CD14-positive monocyte (primary cell): ENCODE results near the gene ZNF821. TPM values are rescaled to one million over a fixed set of nuclear protein-coding genes. Genes with fewer than 3 reads are reported as not detected.
A peak's percentile ranks its signal among the peaks of the same experiment; 100 is the strongest.

Source experiments
- DNase-seq, 3 donors: peaks; one replicate each; pipeline ENCODE4 v3.0.0-alpha.2; 2011 to 2022
- H2AFZ ChIP-seq: 2 replicates; pipeline ENCODE4 v1.6.0; 2012; ENCODE audit warnings: mild to moderate bottlenecking, low read depth, low read length, inconsistent platforms; ENCODE audit not compliant: insufficient read depth, poor library complexity, severe bottlenecking
- H3K27ac ChIP-seq, 2 donors: 1 replicate in 1 of 2; 2 replicates in 1 of 2; pipeline ENCODE4 v1.5.1; 2012 to 2013; ENCODE audit warnings: low read length in 2 of 2, control low read depth in 1 of 2, inconsistent platforms in 1 of 2, low read depth in 1 of 2, mild to moderate bottlenecking in 1 of 2
- H3K27me3 ChIP-seq, 2 donors: one replicate each; pipeline versions ENCODE4 v1.6.0 to v1.6.1; 2011 to 2013; ENCODE audit warnings: low read length in 2 of 2; ENCODE audit not compliant: control insufficient read depth in 2 of 2, insufficient read depth in 2 of 2
- H3K36me3 ChIP-seq, 2 donors: replicated peaks in 1 of 2; 1 replicate in 1 of 2; 2 replicates in 1 of 2; pipeline versions ENCODE4 v1.5.1 to v1.6.1; 2012 to 2013; ENCODE audit warnings: low read length in 2 of 2, control low read depth in 1 of 2, inconsistent platforms in 1 of 2, mild to moderate bottlenecking in 1 of 2; ENCODE audit not compliant: insufficient read depth in 2 of 2, control insufficient read depth in 1 of 2
- H3K4me1 ChIP-seq, 2 donors: 1 replicate in 1 of 2; 2 replicates in 1 of 2; pipeline versions ENCODE4 v1.5.1 to v1.6.1; 2012 to 2013; ENCODE audit warnings: low read length in 2 of 2, control low read depth in 1 of 2, inconsistent platforms in 1 of 2, mild to moderate bottlenecking in 1 of 2, moderate library complexity in 1 of 2; ENCODE audit not compliant: insufficient read depth in 2 of 2, control insufficient read depth in 1 of 2
- H3K4me2 ChIP-seq: replicated peaks from 2 replicates; pipeline ENCODE3; 2012; ENCODE audit warnings: low read length, moderate library complexity, mild to moderate bottlenecking; ENCODE audit not compliant: poor library complexity, severe bottlenecking; ENCODE audit errors: extremely low read depth
- H3K4me3 ChIP-seq, 3 experiments: fragments of 200-600 bp in 1 of 3; sonication (generic) in 1 of 3; replicated peaks in 1 of 3; 1 replicate in 2 of 3; 2 replicates in 1 of 3; pipeline ENCODE4 v1.5.1; 2011 to 2013; ENCODE audit warnings: low read length in 3 of 3, mild to moderate bottlenecking in 3 of 3, control low read depth in 2 of 3, low read depth in 2 of 3, inconsistent platforms in 1 of 3, moderate library complexity in 1 of 3
- H3K79me2 ChIP-seq: 2 replicates; pipeline ENCODE4 v1.6.0; 2012; ENCODE audit warnings: mild to moderate bottlenecking, control low read depth, inconsistent platforms, low read length, moderate library complexity; ENCODE audit not compliant: insufficient read depth
- H3K9ac ChIP-seq: 2 replicates; pipeline ENCODE4 v1.6.0; 2017; ENCODE audit warnings: low read length, mild to moderate bottlenecking; ENCODE audit not compliant: insufficient read depth, poor library complexity, severe bottlenecking
- H3K9me3 ChIP-seq, 2 donors: replicated peaks in 1 of 2; 1 replicate in 1 of 2; 2 replicates in 1 of 2; pipeline versions ENCODE4 v1.5.1 to v1.6.1; 2012 to 2013; ENCODE audit warnings: low read length in 2 of 2, control low read depth in 1 of 2; ENCODE audit not compliant: control insufficient read depth in 1 of 2, insufficient read depth in 1 of 2
- H4K20me1 ChIP-seq: 2 replicates; pipeline ENCODE4 v1.6.0; 2012; ENCODE audit warnings: mild to moderate bottlenecking, low read length, control low read depth, moderate library complexity; ENCODE audit not compliant: insufficient read depth
- H3K27ac Mint-ChIP-seq, 7 donors: one replicate each; pipeline ENCODE4 v1.8.0; 2020; ENCODE audit warnings: mild to moderate bottlenecking in 7 of 7, mixed read lengths in 7 of 7, moderate library complexity in 6 of 7, inconsistent platforms in 2 of 7
- H3K27me3 Mint-ChIP-seq, 3 donors: one replicate each; pipeline ENCODE4 v1.8.0; 2021 to 2022; ENCODE audit warnings: low read depth in 3 of 3, mild to moderate bottlenecking in 3 of 3, mixed read lengths in 3 of 3, moderate library complexity in 3 of 3, inconsistent platforms in 1 of 3
- H3K36me3 Mint-ChIP-seq, 2 donors: one replicate each; pipeline ENCODE4 v1.8.0; 2020; ENCODE audit warnings: mixed read lengths in 2 of 2, inconsistent platforms in 1 of 2, mild to moderate bottlenecking in 1 of 2
- H3K4me1 Mint-ChIP-seq: one replicate; pipeline ENCODE4 v1.8.0; 2020; ENCODE audit warnings: mild to moderate bottlenecking, mixed read lengths
- H3K4me3 Mint-ChIP-seq, 2 donors: one replicate each; pipeline ENCODE4 v1.8.0; 2020; ENCODE audit warnings: mild to moderate bottlenecking in 2 of 2, mixed read lengths in 2 of 2, moderate library complexity in 1 of 2
- H3K9me3 Mint-ChIP-seq, 7 donors: one replicate each; pipeline ENCODE4 v1.8.0; 2020 to 2022; ENCODE audit warnings: mixed read lengths in 7 of 7, mild to moderate bottlenecking in 6 of 7, moderate library complexity in 6 of 7, inconsistent platforms in 2 of 7
- CTCF ChIP-seq: fragments of 200-600 bp; IDR thresholded peaks from one replicate; pipeline ENCODE4 v1.8.0; 2022; ENCODE audit warnings: antibody characterized with exemption, mild to moderate bottlenecking
- WGBS: methylation state at CpG from one replicate; pipeline ENCODE4 v1.1.5; 2013; ENCODE audit warnings: missing lambda C conversion rate; ENCODE audit not compliant: insufficient coverage; 5-methylcytosine and 5-hydroxymethylcytosine counted together
- intact Hi-C, 2 donors: fragments of 100-400 bp; cut with micrococcal nuclease; formaldehyde crosslinking; loops; one replicate each; pipeline versions ENCODE4 v1.15.0 to v1.15.1; 2023
- polyA plus RNA-seq, 3 donors: library from polyadenylated mRNA; depleted of rRNA in 1 of 3; unstranded in 2 of 3; stranded (reverse) in 1 of 3; fragments of 300-500 nt in 2 of 3; fragments of >200 nt in 1 of 3; fragmentation: Illumina TruSeq in 2 of 3; gene quantifications; 1 replicate in 2 of 3; 2 replicates in 1 of 3; pipeline ENCODE4 v1.2.3, GENCODE V29; 2012 to 2021

Gene ZNF821
- polyA plus RNA-seq, 3 donors = 3.1 to 5.4 (median 4.9) TPM

GRCh38 chr16:71852561-71852960 is 31.4 kb downstream of the ZNF821 start:
- Mint-ChIP-seq H3K27ac (peak overlapping the region in 2 of 7 donors; percentile 39 to 50), H3K27me3 (no peaks in the 10 kb centered on the region), H3K9me3 (no peaks in the 10 kb centered on the region), H3K36me3 (peaks cover 71 to 78% of the 10 kb centered on the region in 2 donors), H3K4me1 (peaks cover 10% of the 10 kb centered on the region), H3K4me3 (no peak overlapping the region)
- intact Hi-C loops = no loop called here
- peaks cover 0 to under 1% of the 10 kb centered on the region in 2 donors for H3K4me1 ChIP-seq
- no peak for DNase-seq
- peaks cover 32% of the 10 kb centered on the region for H3K79me2 ChIP-seq
- H3K9me3 ChIP-seq = no peaks in the 10 kb centered on the region
- no peak overlapping the region for H3K27ac ChIP-seq
- H3K27me3 ChIP-seq = no peaks in the 10 kb centered on the region
- no CpG with 5 or more reads among the region's 4 CpGs for WGBS
- H4K20me1 ChIP-seq = peaks cover 64% of the 10 kb centered on the region
- no peak overlapping the region for H3K4me2 ChIP-seq
- TF ChIP-seq CTCF = no peak
- H3K9ac ChIP-seq = no peak overlapping the region
- no peak overlapping the region for H3K4me3 ChIP-seq
- peaks cover 73 to 99% of the 10 kb centered on the region in 2 donors for H3K36me3 ChIP-seq
- H2AFZ ChIP-seq = no peak overlapping the region

- no peak overlapping the region for H3K9ac ChIP-seq
- 90% methylated on average over 2 of the region's 3 CpGs for WGBS
- peaks cover 36% of the 10 kb centered on the region for H3K79me2 ChIP-seq
- H3K4me1 ChIP-seq = peaks cover 0 to 5% of the 10 kb centered on the region in 2 donors
- H3K4me3 Mint-ChIP-seq = no peak overlapping the region
- H3K4me1 Mint-ChIP-seq = peaks cover 14% of the 10 kb centered on the region
- H3K4me2 ChIP-seq = no peak overlapping the region
- H3K9me3 Mint-ChIP-seq = no peaks in the 10 kb centered on the region
- H3K27me3 ChIP-seq = no peaks in the 10 kb centered on the region
- H3K27me3 Mint-ChIP-seq = no peaks in the 10 kb centered on the region
- H3K27ac ChIP-seq = peak overlapping the region in 1 of 2 donors; percentile 36
- peaks cover 71 to 82% of the 10 kb centered on the region in 2 donors for H3K36me3 Mint-ChIP-seq
- intact Hi-C loops = no loop called here
- H3K36me3 ChIP-seq = peaks cover 71 to 95% of the 10 kb centered on the region in 2 donors
- peaks cover 60% of the 10 kb centered on the region for H4K20me1 ChIP-seq
- no peak for TF ChIP-seq CTCF
- peak overlapping the region in 2 of 7 donors; percentile 18 to 55 for H3K27ac Mint-ChIP-seq
- no peak overlapping the region for H2AFZ ChIP-seq
- no peak for DNase-seq
- H3K9me3 ChIP-seq = no peaks in the 10 kb centered on the region
- no peak overlapping the region for H3K4me3 ChIP-seq
Observed at GRCh38 chr16:71852158-71852557, 31.8 kb downstream of the ZNF821 start.
